Measurements from ENCODE around the gene HES5. TPM values are rescaled to one million over a fixed set of nuclear protein-coding genes. Genes with fewer than 3 reads are reported as not detected.
A peak's percentile ranks its signal among the peaks of the same experiment; 100 is the strongest.

Gene HES5
- total RNA-seq, 1 donor, result not detected

GRCh38 chr1:2483026-2483425 is 47.0 kb downstream of the HES5 start:
- no peak overlapping the region for H3K4me3 ChIP-seq (ENCODE audit: low read depth, low read length)
- no peak for DNase-seq (ENCODE audit: low read depth)
- TF ChIP-seq CTCF (IDR thresholded peaks at IDR 0.05; ENCODE audit: insufficient read depth, low read length), result no peak

- no peak for DNase-seq (ENCODE audit: low read depth)
- H3K4me3 ChIP-seq (ENCODE audit: low read depth, low read length), result no peak overlapping the region
- TF ChIP-seq CTCF (IDR thresholded peaks at IDR 0.05; ENCODE audit: insufficient read depth, low read length), result no peak
Observed at GRCh38 chr1:2482588-2482987, 47.5 kb downstream of the HES5 start.

- peak; percentile 6 for DNase-seq (ENCODE audit: low read depth)
- TF ChIP-seq CTCF (IDR thresholded peaks at IDR 0.05; ENCODE audit: insufficient read depth, low read length), result no peak
- no peak overlapping the region for H3K4me3 ChIP-seq (ENCODE audit: low read depth, low read length)
Observed at GRCh38 chr1:2481885-2482284, 48.2 kb downstream of the HES5 start.

GRCh38 chr1:2480986-2481364 is 49.1 kb downstream of the HES5 start:
- no peak for DNase-seq (ENCODE audit: low read depth)
- TF ChIP-seq CTCF (IDR thresholded peaks at IDR 0.05; ENCODE audit: insufficient read depth, low read length), result no peak
- H3K4me3 ChIP-seq (ENCODE audit: low read depth, low read length), result no peak overlapping the region

GRCh38 chr1:2480236-2480985 is 49.7 kb downstream of the HES5 start:
- no peak for TF ChIP-seq CTCF (IDR thresholded peaks at IDR 0.05; ENCODE audit: insufficient read depth, low read length)
- no peak overlapping the region for H3K4me3 ChIP-seq (ENCODE audit: low read depth, low read length)
- no peak for DNase-seq (ENCODE audit: low read depth)

GRCh38 chr1:2479618-2480017 is 50.4 kb downstream of the HES5 start:
- no peak overlapping the region for H3K4me3 ChIP-seq (ENCODE audit: low read depth, low read length)
- DNase-seq (ENCODE audit: low read depth), result no peak
- no peak for TF ChIP-seq CTCF (IDR thresholded peaks at IDR 0.05; ENCODE audit: insufficient read depth, low read length)

GRCh38 chr1:2479186-2479585 is 50.9 kb downstream of the HES5 start:
- no peak for DNase-seq (ENCODE audit: low read depth)
- no peak overlapping the region for H3K4me3 ChIP-seq (ENCODE audit: low read depth, low read length)
- no peak for TF ChIP-seq CTCF (IDR thresholded peaks at IDR 0.05; ENCODE audit: insufficient read depth, low read length)

Measured in fibroblast of the aortic adventitia (primary cell).